Measurements from ENCODE around the gene MGME1. TPM values are rescaled to one million over a fixed set of nuclear protein-coding genes. Genes with fewer than 3 reads are reported as not detected.
A peak's percentile ranks its signal among the peaks of the same experiment; 100 is the strongest.

MGME1 gene
- 10 to 100 TPM; 12.7 to 19.2 (median 17.9) TPM for total RNA-seq (2021; fragmentation: NEBNext Ultra II Directional; extraction: Animal tissue kit (Norgen Biotek cat#: 25700))
- long read RNA-seq, transcript MGME1-203 (5 exons, 2,336 nt) = major isoform, 10 of 25 reads
- long read RNA-seq, partial matches to known transcripts = 4 of 25 reads
- long read RNA-seq, other reads (novel, unspliced or antisense) = 9 of 25 reads

DNA sequence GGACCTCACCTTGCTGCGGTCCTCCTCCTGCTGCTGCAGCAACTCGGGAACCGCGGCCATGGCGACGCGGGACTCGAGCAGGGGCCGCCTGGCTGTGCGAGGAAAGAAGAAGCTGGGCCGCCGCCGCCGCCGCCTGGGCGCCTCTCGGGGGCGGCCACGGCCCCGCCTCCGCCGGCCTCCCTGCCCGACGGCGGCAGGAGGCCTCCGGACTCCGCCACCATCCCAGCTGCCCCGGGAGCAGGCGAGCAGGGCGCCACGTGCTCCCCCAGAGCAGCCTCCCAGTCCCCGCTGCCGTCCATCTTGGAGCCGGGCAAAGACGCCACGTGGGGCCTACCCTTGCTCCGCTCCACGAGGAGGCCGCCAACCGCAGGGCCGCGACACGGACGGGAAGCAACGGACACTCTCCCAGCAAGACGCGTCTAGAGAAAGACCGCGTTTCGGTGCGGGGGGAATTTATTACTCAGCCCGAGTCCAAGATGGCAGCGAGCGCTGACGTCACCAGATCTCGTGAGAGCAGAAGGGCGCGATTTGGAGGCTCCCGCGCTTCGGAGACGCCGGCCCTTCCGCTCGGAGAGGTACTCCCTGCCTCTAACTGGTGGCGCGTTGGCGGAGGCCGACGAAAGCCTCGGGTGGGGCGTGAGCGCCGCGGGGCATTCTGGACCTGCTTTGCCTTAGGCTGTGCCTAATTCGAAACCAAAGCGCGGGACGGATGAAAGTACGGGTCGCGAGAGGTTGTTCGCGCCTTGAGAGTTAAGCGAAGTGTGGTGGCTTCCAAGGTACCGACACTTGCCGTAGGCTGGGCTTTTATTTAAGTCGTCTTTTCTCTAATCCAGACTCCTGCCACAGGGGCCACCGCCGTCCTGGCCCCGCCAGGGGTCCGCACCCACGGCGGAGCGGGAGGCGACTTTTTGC is at the start of gene MGME1, which contains the start of gene SNX5:
Gene MGME1 (plus strand): TSS at position 653 of the 912 bp plus-strand sequence. CDS start 842 bp downstream, outside the sequence.
Gene SNX5 (minus strand): TSS at position 429 of the 912 bp plus-strand sequence. CDS start 369 bp downstream, at position 60.
- Mint-ChIP-seq H3K27ac (peak within 1 kb of the TSS; percentile 99), H3K36me3 (ENCODE audit: low read depth) (peaks cover 44% of the 10 kb centered on the region), H3K4me1 (ENCODE audit: low read depth) (peaks cover 74% of the 10 kb centered on the region), H3K27me3 (ENCODE audit: insufficient read depth) (no peaks in the 10 kb centered on the region), H3K9me3 (no peaks in the 10 kb centered on the region), H3K4me3 (peak within 1 kb of the TSS; percentile 91)
- peak; percentile 100 for DNase-seq
- TF ChIP-seq CTCF (IDR thresholded peaks at IDR 0.05) = no peak

- H3K4me1 Mint-ChIP-seq (ENCODE audit: low read depth) = no peaks in the 10 kb centered on the region
- no peaks in the 10 kb centered on the region for H3K9me3 Mint-ChIP-seq
- TF ChIP-seq CTCF (IDR thresholded peaks at IDR 0.05) = no peak
- H3K4me3 Mint-ChIP-seq = no peak overlapping the region
- H3K36me3 Mint-ChIP-seq (ENCODE audit: low read depth) = no peaks in the 10 kb centered on the region
- H3K27me3 Mint-ChIP-seq (ENCODE audit: insufficient read depth) = peaks cover 3% of the 10 kb centered on the region; the same call in 1 of the 2 replicates
- H3K27ac Mint-ChIP-seq = no peak overlapping the region
- no peak for DNase-seq
Observed at GRCh38 chr20:17919149-17919548, 49.7 kb upstream of the MGME1 start.

DNA sequence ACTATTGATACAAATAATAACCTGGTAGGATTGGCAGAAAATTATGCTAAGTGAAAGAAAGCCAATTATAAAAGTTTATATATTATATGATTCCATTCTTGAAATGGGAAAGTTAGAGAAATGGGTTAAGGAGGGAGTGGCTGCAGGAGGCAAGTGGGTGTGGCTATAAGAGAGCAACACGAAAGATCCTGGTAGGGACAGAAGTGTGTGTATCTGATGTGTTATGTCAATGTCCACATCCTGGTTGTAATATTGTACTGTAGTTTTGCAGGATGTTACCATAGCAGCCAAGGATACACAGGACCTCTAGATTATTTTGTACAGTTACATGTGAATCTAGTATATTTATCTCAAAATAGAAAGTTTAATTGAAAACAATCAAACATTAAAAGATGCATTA is 47.0 kb upstream of the MGME1 start:
- peaks cover 10% of the 10 kb centered on the region for H3K27me3 Mint-ChIP-seq (ENCODE audit: insufficient read depth)

DNA sequence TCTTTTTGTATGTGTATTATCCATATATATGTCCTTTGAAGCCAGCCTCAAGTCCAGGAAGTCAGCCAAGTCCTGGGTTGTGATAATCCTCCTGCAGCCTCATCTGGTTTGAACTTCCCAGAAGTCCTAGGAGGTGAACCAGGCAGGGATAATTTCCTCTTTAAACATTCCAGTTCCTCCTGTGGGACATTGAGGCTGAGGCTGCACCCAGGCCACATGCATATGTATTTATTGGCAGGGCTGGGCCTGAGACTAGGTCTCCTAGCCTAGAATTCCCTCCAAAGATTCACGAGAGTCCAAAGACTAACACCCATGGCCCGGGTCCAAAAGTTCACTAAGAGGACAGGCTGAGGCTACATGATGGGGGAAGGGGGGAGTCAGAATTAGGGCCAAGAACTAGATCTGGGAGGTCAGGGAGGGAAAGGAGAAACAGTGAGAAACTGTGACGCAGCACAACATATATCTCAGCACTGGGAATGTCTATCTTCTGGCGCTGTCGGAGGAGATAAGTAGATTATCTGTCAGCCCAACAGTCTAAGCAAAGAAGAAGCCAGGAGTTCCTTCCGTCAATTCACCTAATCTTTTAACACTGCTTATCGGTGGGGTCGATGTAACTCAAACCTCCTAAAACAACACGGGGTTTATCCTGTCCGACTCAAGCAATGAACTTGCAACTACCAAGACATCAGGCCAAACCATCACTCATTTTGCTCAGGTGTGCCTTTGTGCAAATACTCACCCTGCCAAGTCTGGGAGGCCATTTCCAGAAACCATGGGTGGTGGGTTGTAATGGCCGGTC is 43.5 kb upstream of the MGME1 start:
- no peak for TF ChIP-seq CTCF (IDR thresholded peaks at IDR 0.05)
- no peak overlapping the region for H3K4me3 Mint-ChIP-seq
- no peak for DNase-seq
- 0 out of 2 replicates have a peak, but pooled peaks cover 5% of the 10 kb centered on the region for H3K4me1 Mint-ChIP-seq (ENCODE audit: low read depth)
- peaks cover 15% of the 10 kb centered on the region for H3K27me3 Mint-ChIP-seq (ENCODE audit: insufficient read depth)
- no peaks in the 10 kb centered on the region for H3K36me3 Mint-ChIP-seq (ENCODE audit: low read depth)
- H3K27ac Mint-ChIP-seq = no peak overlapping the region
- no peaks in the 10 kb centered on the region for H3K9me3 Mint-ChIP-seq

More for the DNA sequence above, 47.0 kb upstream of the MGME1 start:
- Mint-ChIP-seq H3K36me3 (ENCODE audit: low read depth) (no peaks in the 10 kb centered on the region), H3K4me3 (no peak overlapping the region), H3K27ac (no peak overlapping the region), H3K4me1 (ENCODE audit: low read depth) (0 out of 2 replicates have a peak, but pooled peaks cover 5% of the 10 kb centered on the region), H3K9me3 (no peaks in the 10 kb centered on the region)
- DNase-seq = no peak
- TF ChIP-seq CTCF (IDR thresholded peaks at IDR 0.05) = no peak

DNA sequence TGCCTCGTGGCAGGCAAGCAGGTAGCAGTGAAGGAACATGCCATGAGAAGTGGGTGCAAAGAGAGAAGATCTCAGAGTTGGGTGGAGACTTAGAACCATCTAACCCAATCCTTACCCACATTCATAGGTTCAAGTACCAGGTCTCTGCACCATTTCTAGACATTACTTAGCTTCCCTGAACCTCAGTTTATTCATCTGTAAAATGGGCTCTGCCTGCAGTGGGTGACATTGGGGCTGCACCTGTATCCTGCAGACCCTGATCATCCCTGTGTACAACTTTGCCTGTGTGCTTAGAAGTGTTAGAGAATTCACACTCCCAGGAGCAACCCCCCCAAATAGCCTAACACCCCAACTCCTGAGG is 42.9 kb upstream of the MGME1 start:
- Mint-ChIP-seq H3K4me1 (ENCODE audit: low read depth) (0 out of 2 replicates have a peak, but pooled peaks cover 5% of the 10 kb centered on the region), H3K9me3 (no peaks in the 10 kb centered on the region), H3K27me3 (ENCODE audit: insufficient read depth) (peaks cover 15% of the 10 kb centered on the region), H3K27ac (no peak overlapping the region), H3K36me3 (ENCODE audit: low read depth) (no peaks in the 10 kb centered on the region), H3K4me3 (no peak overlapping the region)
- DNase-seq = no peak
- TF ChIP-seq CTCF (IDR thresholded peaks at IDR 0.05) = no peak

All from HFFc6 (cell line).